ENCODE data around the gene RFNG.
A peak's percentile ranks its signal among the peaks of the same experiment; 100 is the strongest.
"Not testable (repeated sequence)": the region's sequence is repeated elsewhere in the genome, so short reads cannot be mapped to it uniquely, and the experiment has no call there.

Gene RFNG

GRCh38 chr17:82041144-82041814, 10.3 kb downstream of the RFNG start:
- no peak overlapping the region for H3K9ac ChIP-seq (ENCODE audit: low read length)
- H4K20me1 ChIP-seq (ENCODE audit: low read depth, low read length), result peaks cover 4% of the 10 kb centered on the region; the same call in 1 of the 2 replicates
- no peak overlapping the region for H2AFZ ChIP-seq (ENCODE audit: low read depth, low read length, severe bottlenecking)
- H3K9me2 ChIP-seq (replicated peaks; ENCODE audit: insufficient read depth, low read length), result no peaks in the 10 kb centered on the region
- no peak overlapping the region for H3K4me2 ChIP-seq (ENCODE audit: low read depth, low read length, poor library complexity, severe bottlenecking)
- no peaks in the 10 kb centered on the region for H3F3A ChIP-seq (ENCODE audit: insufficient read depth)
- H3K36me3 ChIP-seq (ENCODE audit: low read length), result no peaks in the 10 kb centered on the region
- no peak overlapping the region for H3K4me3 ChIP-seq (ENCODE audit: insufficient read depth, low read length, poor library complexity, severe bottlenecking)
- no peaks in the 10 kb centered on the region for H3K27me3 ChIP-seq (ENCODE audit: low read length)
- no peaks in the 10 kb centered on the region for H3K9me3 ChIP-seq (ENCODE audit: insufficient read depth, low read length)
- H3K79me2 ChIP-seq (ENCODE audit: insufficient read depth, low read length), result peaks cover 8% of the 10 kb centered on the region
- H3K27ac ChIP-seq (ENCODE audit: low read depth, low read length), result no peak overlapping the region
- TF ChIP-seq EZH2phosphoT487 (conservative IDR thresholded peaks at IDR 0.05; ENCODE audit: low read length) (no peak), CTCF (IDR thresholded peaks at IDR 0.05; ENCODE audit: insufficient read depth, low read length, poor library complexity, severe bottlenecking) (no peak)

GRCh38 chr17:82039695-82040299, 11.8 kb downstream of the RFNG start:
- no peaks in the 10 kb centered on the region for H3K36me3 ChIP-seq (ENCODE audit: low read length)
- no peaks in the 10 kb centered on the region for H3K9me2 ChIP-seq (replicated peaks; ENCODE audit: insufficient read depth, low read length)
- H3K27ac ChIP-seq (ENCODE audit: low read depth, low read length), result no peak overlapping the region
- peaks cover 11% of the 10 kb centered on the region for H3K79me2 ChIP-seq (ENCODE audit: insufficient read depth, low read length)
- H3F3A ChIP-seq (ENCODE audit: insufficient read depth), result peaks cover 8% of the 10 kb centered on the region; the same call in 1 of the 2 replicates
- no peak overlapping the region for H3K4me2 ChIP-seq (ENCODE audit: low read depth, low read length, poor library complexity, severe bottlenecking)
- no peak overlapping the region for H3K9ac ChIP-seq (ENCODE audit: low read length)
- TF ChIP-seq EZH2phosphoT487 (conservative IDR thresholded peaks at IDR 0.05; ENCODE audit: low read length) (no peak), CTCF (IDR thresholded peaks at IDR 0.05; ENCODE audit: insufficient read depth, low read length, poor library complexity, severe bottlenecking) (no peak)
- H2AFZ ChIP-seq (ENCODE audit: low read depth, low read length, severe bottlenecking), result no peak overlapping the region
- no peaks in the 10 kb centered on the region for H3K9me3 ChIP-seq (ENCODE audit: insufficient read depth, low read length)
- no peak overlapping the region for H3K4me3 ChIP-seq (ENCODE audit: insufficient read depth, low read length, poor library complexity, severe bottlenecking)
- peaks cover 4% of the 10 kb centered on the region; the same call in 1 of the 2 replicates for H4K20me1 ChIP-seq (ENCODE audit: low read depth, low read length)
- H3K27me3 ChIP-seq (ENCODE audit: low read length), result no peaks in the 10 kb centered on the region

- H3K9ac ChIP-seq (ENCODE audit: low read length); H3K36me3 ChIP-seq (ENCODE audit: low read length); H3K9me2 ChIP-seq (replicated peaks; ENCODE audit: insufficient read depth, low read length); H3K4me3 ChIP-seq (ENCODE audit: insufficient read depth, low read length, poor library complexity, severe bottlenecking); H3K27ac ChIP-seq (ENCODE audit: low read depth, low read length); H3K9me3 ChIP-seq (ENCODE audit: insufficient read depth, low read length); H3F3A ChIP-seq (ENCODE audit: insufficient read depth); H2AFZ ChIP-seq (ENCODE audit: low read depth, low read length, severe bottlenecking); H4K20me1 ChIP-seq (ENCODE audit: low read depth, low read length); H3K27me3 ChIP-seq (ENCODE audit: low read length); H3K4me2 ChIP-seq (ENCODE audit: low read depth, low read length, poor library complexity, severe bottlenecking): not testable (repeated sequence)
- peaks cover 11% of the 10 kb centered on the region for H3K79me2 ChIP-seq (ENCODE audit: insufficient read depth, low read length)
Measured at GRCh38 chr17:82038796-82039409, 12.7 kb downstream of the RFNG start.

- Histone ChIP-seq H2AFZ (ENCODE audit: low read depth, low read length, severe bottlenecking) (peak overlapping the region; percentile 87), H3F3A (ENCODE audit: insufficient read depth) (peaks cover 9% of the 10 kb centered on the region; the same call in 1 of the 2 replicates), H3K9me2 (replicated peaks; ENCODE audit: insufficient read depth, low read length) (no peaks in the 10 kb centered on the region), H3K36me3 (ENCODE audit: low read length) (no peaks in the 10 kb centered on the region), H3K27ac (ENCODE audit: low read depth, low read length) (no peak overlapping the region), H3K9ac (ENCODE audit: low read length) (peak overlapping the region; percentile 92), H4K20me1 (ENCODE audit: low read depth, low read length) (peaks cover 4% of the 10 kb centered on the region; the same call in 1 of the 2 replicates), H3K27me3 (ENCODE audit: low read length) (no peaks in the 10 kb centered on the region), H3K4me3 (ENCODE audit: insufficient read depth, low read length, poor library complexity, severe bottlenecking) (peak overlapping the region; percentile 42), H3K4me2 (ENCODE audit: low read depth, low read length, poor library complexity, severe bottlenecking) (peak overlapping the region; percentile 96), H3K9me3 (ENCODE audit: insufficient read depth, low read length) (no peaks in the 10 kb centered on the region), H3K79me2 (ENCODE audit: insufficient read depth, low read length) (peaks cover 11% of the 10 kb centered on the region)
- TF ChIP-seq CTCF (IDR thresholded peaks at IDR 0.05; ENCODE audit: insufficient read depth, low read length, poor library complexity, severe bottlenecking), result no peak
- TF ChIP-seq EZH2phosphoT487 (conservative IDR thresholded peaks at IDR 0.05; ENCODE audit: low read length), result no peak
Measured at GRCh38 chr17:82037889-82038195, 13.8 kb downstream of the RFNG start.

Measured in SU-DHL-6 (cell line).